ENCODE data around the gene OR2T5. TPM values are rescaled to one million over a fixed set of nuclear protein-coding genes. Genes with fewer than 3 reads are reported as not detected.
A peak's percentile ranks its signal among the peaks of the same experiment; 100 is the strongest.
"Not testable (repeated sequence)": the region's sequence is repeated elsewhere in the genome, so short reads cannot be mapped to it uniquely, and the experiment has no call there.

The OR2T5 gene
- 57.1 and 57.7 TPM in 2 replicates for total RNA-seq (2013; cell fraction: nucleolus; rRNA removed)
- total RNA-seq (2014; rRNA removed) (0.33 and 1.5 TPM in 2 replicates), total RNA-seq (2014; rRNA removed; fragmentation: Illumina TruSeq; extraction: Trizol) (1.2 and 1.4 TPM in 2 replicates), total RNA-seq (2021) (0.59 and 0.88 TPM in 2 replicates), polyA plus RNA-seq (2011; rRNA removed) (0.81 and 1.4 TPM in 2 replicates), polyA plus RNA-seq (2014; fragmentation: Illumina TruSeq; extraction: Trizol) (0.07 and 0.63 TPM in 2 replicates), polyA plus RNA-seq (2014; fragmentation: Nextera tagmentation; extraction: Ambion mirVana) (under 1 TPM; 0.08 to 0.31 TPM), polyA plus RNA-seq (2014; rRNA removed) (0.88 TPM in 1 of 2 replicates, not detected in the other), polyA plus RNA-seq (2016; fragmentation: Nextera tagmentation; extraction: Ambion mirVana) (under 1 TPM in 1 of 2 experiments, not detected in 1; 0.16 TPM), polyA minus RNA-seq (2011; rRNA and poly(A)+ RNA removed) (19.0 and 26.9 TPM in 2 replicates), Bru-seq, nascent RNA (percentile 51 among the genes with signal in this experiment), BruChase-seq, experiment 1, labeled RNA remaining after a 6-hour chase (percentile 48 among the genes with signal in this experiment), BruChase-seq, experiment 2, labeled RNA remaining after a 2-hour chase (percentile 62 among the genes with signal in this experiment)
- not detected for polyA plus RNA-seq (2011; ENCODE audit: low read depth)
- 0.36 and 0.45 TPM in 2 replicates for polyA plus RNA-seq (2011; cell fraction: cytosol; rRNA removed)
- 3.8 and 3.9 TPM in 2 replicates for polyA plus RNA-seq (2011; cell fraction: nucleus; rRNA removed)
- polyA plus RNA-seq (2012): 0.12 and 0.17 TPM in 2 replicates
- polyA minus RNA-seq (2011; cell fraction: cytosol; rRNA and poly(A)+ RNA removed): 1.0 TPM in 1 of 2 replicates, not detected in the other
- polyA minus RNA-seq (2011; cell fraction: nucleus; rRNA and poly(A)+ RNA removed): 94.4 and 137 TPM in 2 replicates
- long read RNA-seq, experiment 1: 0 reads
- long read RNA-seq, experiment 2, transcript OR2T5-201 (1 exons, 2,525 nt): major isoform, 7 of 7 reads
- long read RNA-seq, experiment 2, partial matches to known transcripts: 0 of 7 reads
- long read RNA-seq, experiment 2, other reads (novel, unspliced or antisense): 0 of 7 reads

GRCh38 chr1:248488289-248488688, at the start of gene OR2T5:
Gene OR2T5, plus strand, starts transcription at chr1:248488589. Its CDS starts 0 bp downstream, at chr1:248488589.
- ATAC-seq; H3K4me1 ChIP-seq (ENCODE audit: control insufficient read depth, insufficient read depth, low read length); RAD21 ChIA-PET (ENCODE audit: unreplicated experiment); H4K20me1 ChIP-seq (ENCODE audit: control insufficient read depth, insufficient read depth); FAIRE-seq; H3K4me2 ChIP-seq (ENCODE audit: control insufficient read depth, insufficient read depth); H3K27ac ChIP-seq (ENCODE audit: control insufficient read depth, insufficient read depth); SMC1A ChIA-PET (ENCODE audit: uncharacterized antibody, unreplicated experiment); H3K27me3 ChIP-seq (replicated peaks in 1 of 2; ENCODE audit: control insufficient read depth in 2 of 2, insufficient read depth in 2 of 2, low read length in 1 of 2); H3K79me2 ChIP-seq (ENCODE audit: control insufficient read depth, insufficient read depth, low read length); H3K36me3 ChIP-seq (ENCODE audit: control insufficient read depth in 2 of 2, insufficient read depth in 2 of 2, low read length in 1 of 2); CTCF ChIA-PET; H3K4me3 ChIP-seq; intact Hi-C loops (cut with micrococcal nuclease; ENCODE audit: unreplicated experiment); H2AFZ ChIP-seq (ENCODE audit: control insufficient read depth, low read depth, low read length); DNase-seq (ENCODE audit: low read depth, low spot score); BruUV-seq (replicated peaks); in situ Hi-C loops (cut with MboI); H3K9ac ChIP-seq (ENCODE audit: control insufficient read depth, insufficient read depth, low read length); POLR2A ChIA-PET; H3K9me3 ChIP-seq (replicated peaks; ENCODE audit: control insufficient read depth, insufficient read depth, low read length): not testable (repeated sequence)
- WGBS (ENCODE audit: insufficient coverage, insufficient replicate concordance, low lambda C conversion rate, missing lambda C conversion rate): 72% methylated on average over 5 of the region's 6 CpGs

GRCh38 chr1:248438668-248439067, 49.7 kb upstream of the OR2T5 start:
- FAIRE-seq; H3K27me3 ChIP-seq (replicated peaks in 1 of 2; ENCODE audit: control insufficient read depth in 2 of 2, insufficient read depth in 2 of 2, low read length in 1 of 2); POLR2A ChIA-PET; H3K4me3 ChIP-seq; DNase-seq (ENCODE audit: low read depth, low spot score); H3K9me3 ChIP-seq (replicated peaks; ENCODE audit: control insufficient read depth, insufficient read depth, low read length); H3K79me2 ChIP-seq (ENCODE audit: control insufficient read depth, insufficient read depth, low read length); H3K4me2 ChIP-seq (ENCODE audit: control insufficient read depth, insufficient read depth); H3K9ac ChIP-seq (ENCODE audit: control insufficient read depth, insufficient read depth, low read length); intact Hi-C loops (cut with micrococcal nuclease; ENCODE audit: unreplicated experiment); BruUV-seq (replicated peaks); RAD21 ChIA-PET (ENCODE audit: unreplicated experiment); H4K20me1 ChIP-seq (ENCODE audit: control insufficient read depth, insufficient read depth); H2AFZ ChIP-seq (ENCODE audit: control insufficient read depth, low read depth, low read length); H3K36me3 ChIP-seq (ENCODE audit: control insufficient read depth in 2 of 2, insufficient read depth in 2 of 2, low read length in 1 of 2); H3K27ac ChIP-seq (ENCODE audit: control insufficient read depth, insufficient read depth): not testable (repeated sequence)
- peak; percentile 63 for ATAC-seq
- CTCF ChIA-PET: interaction anchor here (1.1 kb wide), 1 partner anchor 34 kb away, joined by 4 read pairs; no protein-coding TSS in a partner anchor
- H3K4me1 ChIP-seq (ENCODE audit: control insufficient read depth, insufficient read depth, low read length): peaks cover 14% of the 10 kb centered on the region
- SMC1A ChIA-PET (ENCODE audit: uncharacterized antibody, unreplicated experiment): interaction anchor here (3.2 kb wide), 1 partner anchor 32 kb away, joined by 8 read pairs; no protein-coding TSS in a partner anchor
- WGBS (ENCODE audit: insufficient coverage, insufficient replicate concordance, low lambda C conversion rate, missing lambda C conversion rate): 30% methylated on average over 1 of the region's 1 CpG
- in situ Hi-C loops (cut with MboI): loop anchor here (25.0 kb wide), 1 partner anchor 1076 kb away; no protein-coding TSS in a partner anchor
- TF ChIP-seq TCF12 (IDR thresholded peaks at IDR 0.05; ENCODE audit: low read depth, low read length) (peak; percentile 41; the same call in 1 of the 2 replicates), MEF2A (IDR thresholded peaks at IDR 0.05; ENCODE audit: insufficient read depth, low read depth, low read length) (peak; percentile 19; the same call in 1 of the 2 replicates), NFIC (IDR thresholded peaks at IDR 0.05; ENCODE audit: low read depth, low read length) (0 out of 2 replicates have a peak, but pooled peaks have one; percentile 14), EED (IDR thresholded peaks at IDR 0.05; ENCODE audit: low read depth) (peak; percentile 19; the same call in 1 of the 2 replicates)
